ENCODE results near the gene FBXO22. TPM values are rescaled to one million over a fixed set of nuclear protein-coding genes. Genes with fewer than 3 reads are reported as not detected.

Gene FBXO22
- total RNA-seq, 3 donors from 2014 or later (not counting 1 experiment from before 2014, with no cell fraction given): 8.5 to 16.2 (median 11.8) TPM

- H3K27ac ChIP-seq (ENCODE audit: low read length): no peak overlapping the region
- H3K36me3 ChIP-seq (ENCODE audit: control insufficient read depth, insufficient read depth, low read length): peaks cover 33% of the 10 kb centered on the region
- WGBS (ENCODE audit: insufficient coverage): 100% methylated on average over 2 of the region's 4 CpGs
- no peaks in the 10 kb centered on the region for H3K9me3 Mint-ChIP-seq
- no peaks in the 10 kb centered on the region for H3K27me3 Mint-ChIP-seq (ENCODE audit: low read depth in 2 of 2)
- no peak for DNase-seq
- no peak overlapping the region for H3K4me3 ChIP-seq (ENCODE audit: low read length)
- H3K27ac Mint-ChIP-seq: no peak overlapping the region
- intact Hi-C loops (cut with micrococcal nuclease): no loop called here
- H3K4me1 Mint-ChIP-seq: peaks cover 25 to 26% of the 10 kb centered on the region in 2 donors
- no peak overlapping the region for H3K4me3 Mint-ChIP-seq
- ATAC-seq: no peak
- peaks cover 9% of the 10 kb centered on the region for H3K36me3 Mint-ChIP-seq
- peaks cover 10% of the 10 kb centered on the region for H3K4me1 ChIP-seq (ENCODE audit: control insufficient read depth, insufficient read depth, low read length)
- TF ChIP-seq CTCF (IDR thresholded peaks at IDR 0.05): no peak
- H3K9me3 ChIP-seq (ENCODE audit: control insufficient read depth, insufficient read depth, low read length): no peaks in the 10 kb centered on the region
- H3K27me3 ChIP-seq (ENCODE audit: control insufficient read depth, insufficient read depth, low read length): no peaks in the 10 kb centered on the region
Observed at GRCh38 chr15:75872403-75872990, 31.2 kb upstream of the FBXO22 start.

- H3K4me1 ChIP-seq (ENCODE audit: control insufficient read depth, insufficient read depth, low read length): no peaks in the 10 kb centered on the region
- no peaks in the 10 kb centered on the region for H3K9me3 ChIP-seq (ENCODE audit: control insufficient read depth, insufficient read depth, low read length)
- no peak overlapping the region for H3K4me3 Mint-ChIP-seq
- WGBS (ENCODE audit: insufficient coverage): no CpG with 5 or more reads among the region's 1 CpG
- H3K27ac Mint-ChIP-seq: no peak overlapping the region
- H3K4me3 ChIP-seq (ENCODE audit: low read length): no peak overlapping the region
- no peak for DNase-seq
- ATAC-seq: no peak
- H3K36me3 Mint-ChIP-seq: peaks cover 7% of the 10 kb centered on the region
- H3K27me3 Mint-ChIP-seq (ENCODE audit: low read depth in 2 of 2): no peaks in the 10 kb centered on the region
- no peaks in the 10 kb centered on the region for H3K9me3 Mint-ChIP-seq
- intact Hi-C loops (cut with micrococcal nuclease): no loop called here
- TF ChIP-seq CTCF (IDR thresholded peaks at IDR 0.05): no peak
- H3K36me3 ChIP-seq (ENCODE audit: control insufficient read depth, insufficient read depth, low read length): peaks cover 36% of the 10 kb centered on the region
- H3K4me1 Mint-ChIP-seq: peaks cover 5 to 12% of the 10 kb centered on the region in 2 donors
- H3K27me3 ChIP-seq (ENCODE audit: control insufficient read depth, insufficient read depth, low read length): no peaks in the 10 kb centered on the region
- H3K27ac ChIP-seq (ENCODE audit: low read length): no peak overlapping the region
Observed at GRCh38 chr15:75884041-75884440, 19.6 kb upstream of the FBXO22 start.

- H3K27ac ChIP-seq (ENCODE audit: low read length): no peak overlapping the region
- H3K36me3 ChIP-seq (ENCODE audit: control insufficient read depth, insufficient read depth, low read length): peaks cover 30% of the 10 kb centered on the region
- Mint-ChIP-seq H3K27me3 (ENCODE audit: low read depth in 2 of 2) (no peaks in the 10 kb centered on the region), H3K9me3 (no peaks in the 10 kb centered on the region), H3K27ac (no peak overlapping the region), H3K36me3 (no peaks in the 10 kb centered on the region), H3K4me3 (no peak overlapping the region), H3K4me1 (peaks cover 2 to 11% of the 10 kb centered on the region in 2 donors)
- no peak overlapping the region for H3K4me3 ChIP-seq (ENCODE audit: low read length)
- WGBS (ENCODE audit: insufficient coverage): 100% methylated on average over 1 of the region's 1 CpG
- no peak for DNase-seq
- no peaks in the 10 kb centered on the region for H3K27me3 ChIP-seq (ENCODE audit: control insufficient read depth, insufficient read depth, low read length)
- no peak for ATAC-seq
- no peaks in the 10 kb centered on the region for H3K9me3 ChIP-seq (ENCODE audit: control insufficient read depth, insufficient read depth, low read length)
- intact Hi-C loops (cut with micrococcal nuclease): no loop called here
- no peaks in the 10 kb centered on the region for H3K4me1 ChIP-seq (ENCODE audit: control insufficient read depth, insufficient read depth, low read length)
- no peak for TF ChIP-seq CTCF (IDR thresholded peaks at IDR 0.05)
Observed at GRCh38 chr15:75887178-75887577, 16.5 kb upstream of the FBXO22 start.

GRCh38 chr15:75891895-75892294 is 11.8 kb upstream of the FBXO22 start:
- no peak overlapping the region for H3K4me3 Mint-ChIP-seq
- H3K27ac Mint-ChIP-seq: no peak overlapping the region
- ATAC-seq (no peak), DNase-seq (no peak)
- Histone ChIP-seq H3K36me3 (ENCODE audit: control insufficient read depth, insufficient read depth, low read length) (peaks cover 24% of the 10 kb centered on the region), H3K9me3 (ENCODE audit: control insufficient read depth, insufficient read depth, low read length) (no peaks in the 10 kb centered on the region), H3K27ac (ENCODE audit: low read length) (no peak overlapping the region), H3K27me3 (ENCODE audit: control insufficient read depth, insufficient read depth, low read length) (no peaks in the 10 kb centered on the region), H3K4me1 (ENCODE audit: control insufficient read depth, insufficient read depth, low read length) (no peaks in the 10 kb centered on the region), H3K4me3 (ENCODE audit: low read length) (no peak overlapping the region)
- H3K4me1 Mint-ChIP-seq: peaks cover 0 to 10% of the 10 kb centered on the region in 2 donors
- H3K36me3 Mint-ChIP-seq: no peaks in the 10 kb centered on the region
- no peak for TF ChIP-seq CTCF (IDR thresholded peaks at IDR 0.05)
- H3K27me3 Mint-ChIP-seq (ENCODE audit: low read depth in 2 of 2): no peaks in the 10 kb centered on the region
- no peaks in the 10 kb centered on the region for H3K9me3 Mint-ChIP-seq
- intact Hi-C loops (cut with micrococcal nuclease): no loop called here
